KOPT-K1 (cell line): ENCODE data around the gene SNAP47.
"Not testable (repeated sequence)": the region's sequence is repeated elsewhere in the genome, so short reads cannot be mapped to it uniquely, and the experiment has no call there.

Experiments used
- H3K27ac ChIP-seq: fragments of 200-600 bp; sonication (generic); 2 replicates; pipeline ENCODE4 v1.5.1; 2016; ENCODE audit warnings: antibody characterized with exemption, mild to moderate bottlenecking, low read depth, low read length; ENCODE audit not compliant: poor library complexity, severe bottlenecking
- H3K36me3 ChIP-seq: fragments of 200-600 bp; sonication (generic); 2 replicates; pipeline ENCODE4 v1.5.1; 2017; ENCODE audit warnings: antibody characterized with exemption, mild to moderate bottlenecking, low read length, moderate library complexity; ENCODE audit not compliant: insufficient read depth
- H3K9me3 ChIP-seq: fragments of 200-600 bp; sonication (generic); 2 replicates; pipeline ENCODE4 v1.5.1; 2017; ENCODE audit warnings: antibody characterized with exemption, low read length, mild to moderate bottlenecking; ENCODE audit not compliant: insufficient read depth, poor library complexity, severe bottlenecking

SNAP47 gene, protein sequence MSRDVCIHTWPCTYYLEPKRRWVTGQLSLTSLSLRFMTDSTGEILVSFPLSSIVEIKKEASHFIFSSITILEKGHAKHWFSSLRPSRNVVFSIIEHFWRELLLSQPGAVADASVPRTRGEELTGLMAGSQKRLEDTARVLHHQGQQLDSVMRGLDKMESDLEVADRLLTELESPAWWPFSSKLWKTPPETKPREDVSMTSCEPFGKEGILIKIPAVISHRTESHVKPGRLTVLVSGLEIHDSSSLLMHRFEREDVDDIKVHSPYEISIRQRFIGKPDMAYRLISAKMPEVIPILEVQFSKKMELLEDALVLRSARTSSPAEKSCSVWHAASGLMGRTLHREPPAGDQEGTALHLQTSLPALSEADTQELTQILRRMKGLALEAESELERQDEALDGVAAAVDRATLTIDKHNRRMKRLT

DNA sequence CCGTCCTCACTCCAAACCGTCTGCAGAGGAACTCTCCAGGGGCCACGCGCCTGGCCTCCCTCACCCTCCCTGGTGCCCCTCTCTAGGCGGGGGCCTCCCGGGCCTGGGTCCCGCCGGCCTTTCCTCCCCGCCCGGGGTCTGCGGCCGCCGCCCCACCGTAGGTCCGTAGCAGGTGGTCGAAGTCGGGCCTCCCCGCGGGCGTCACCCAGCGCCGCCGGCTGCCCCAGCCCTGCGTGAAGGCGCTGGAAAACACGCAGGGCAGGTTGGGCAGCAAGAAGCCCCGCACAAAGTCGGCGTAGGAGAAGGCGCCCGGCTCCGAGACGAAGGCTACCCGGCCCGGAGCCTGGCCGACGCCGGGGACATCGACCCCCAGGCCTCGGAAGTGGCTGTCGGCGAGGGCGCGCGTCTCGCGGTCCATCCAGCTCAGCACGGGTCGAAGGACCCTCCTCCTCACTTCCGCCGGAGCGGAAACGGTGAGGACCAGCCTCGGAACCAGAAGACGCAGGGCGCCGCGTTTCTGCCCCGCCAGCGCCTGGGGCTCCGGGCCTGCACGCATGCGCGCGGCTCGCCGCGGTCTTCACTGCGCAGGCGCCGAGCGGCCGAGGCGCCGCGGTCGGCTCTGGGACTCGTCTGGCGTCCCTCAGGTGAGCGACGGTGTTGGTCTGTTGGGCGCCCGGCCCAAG lies at the start of gene SNAP47, which contains the start of gene JMJD4:
Gene SNAP47, plus strand, starts transcription at position 580 of the 683 bp plus-strand sequence. CDS start 12,302 bp downstream, outside the sequence.
Gene JMJD4, minus strand, starts transcription at position 447 of the 683 bp plus-strand sequence. Its CDS starts 29 bp downstream, at position 418.
- Histone ChIP-seq H3K27ac (peak within 1 kb of the TSS; percentile 73), H3K36me3 (peaks cover 39% of the 10 kb centered on the region), H3K9me3 (no peaks in the 10 kb centered on the region)

DNA sequence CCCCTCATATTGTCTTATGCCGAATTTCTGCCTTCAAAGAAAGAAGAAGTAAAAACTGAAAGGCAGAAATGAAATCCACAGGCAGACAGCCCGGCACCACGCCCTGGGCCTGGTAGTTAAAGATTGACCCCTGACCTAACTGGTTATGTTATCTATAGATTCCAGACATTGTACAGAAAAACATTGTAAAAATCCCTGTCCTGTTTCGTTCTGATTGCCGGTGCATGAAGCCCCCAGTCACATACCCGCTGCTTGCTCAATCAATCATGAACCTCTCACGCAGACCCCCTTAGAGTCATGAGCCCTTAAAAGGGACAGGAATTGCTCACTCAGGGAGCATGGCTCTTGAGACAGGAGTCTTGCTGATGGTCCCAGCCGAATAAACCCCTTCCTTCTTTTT lies 49.4 kb upstream of the SNAP47 start:
- Histone ChIP-seq H3K9me3 (peaks cover 15% of the 10 kb centered on the region), H3K27ac (no peak overlapping the region), H3K36me3 (no peaks in the 10 kb centered on the region)

DNA sequence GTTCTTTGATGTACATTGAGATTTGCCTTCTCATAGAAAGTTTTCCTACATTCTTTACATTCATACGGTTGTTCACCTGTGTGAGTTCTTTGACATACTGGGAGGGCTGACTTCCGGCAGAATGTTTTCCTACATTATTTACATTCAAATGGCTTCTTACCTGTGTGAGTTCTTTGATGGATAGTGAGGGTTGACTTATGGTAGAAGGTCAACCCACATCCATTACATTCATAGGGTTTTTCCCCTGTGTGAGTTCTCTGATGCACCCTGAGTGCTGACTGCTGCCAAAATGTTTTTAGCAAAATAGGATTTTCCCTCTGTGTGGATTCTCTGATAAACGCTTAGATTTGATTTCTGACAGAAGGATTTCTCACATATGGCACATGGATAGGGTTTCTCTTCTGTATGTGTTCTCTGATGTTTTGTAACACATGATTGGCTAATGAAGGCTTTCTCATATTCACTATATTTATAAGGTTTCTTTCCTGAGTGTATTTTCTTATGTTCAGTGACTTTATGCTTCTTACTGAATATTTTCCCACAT lies 37.8 kb upstream of the SNAP47 start:
- no peak overlapping the region for H3K27ac ChIP-seq
- H3K36me3 ChIP-seq = no peaks in the 10 kb centered on the region

DNA sequence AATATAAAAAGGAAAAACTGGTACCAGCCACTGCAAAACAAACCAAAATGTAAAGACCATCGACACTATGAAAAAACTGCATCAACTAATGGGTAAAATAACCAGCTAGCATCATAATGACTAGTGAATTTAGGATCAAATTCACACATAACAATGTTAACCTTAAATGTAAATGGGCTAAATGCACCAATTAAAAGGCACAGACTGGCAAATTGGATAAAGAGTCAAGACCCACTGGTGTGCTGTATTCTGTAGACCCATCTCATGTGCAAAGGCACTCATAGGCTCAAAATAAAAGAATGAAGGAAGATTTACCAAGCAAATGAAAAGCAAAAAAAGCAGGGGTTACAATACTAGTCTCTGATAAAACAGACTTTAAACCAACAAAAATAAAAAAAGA lies 33.6 kb upstream of the SNAP47 start:
- H3K9me3 ChIP-seq = peaks cover 24% of the 10 kb centered on the region
- H3K36me3 ChIP-seq, H3K27ac ChIP-seq: not testable (repeated sequence)

More for the DNA sequence above, 37.8 kb upstream of the SNAP47 start:
- H3K9me3 ChIP-seq = peaks cover 25% of the 10 kb centered on the region

DNA sequence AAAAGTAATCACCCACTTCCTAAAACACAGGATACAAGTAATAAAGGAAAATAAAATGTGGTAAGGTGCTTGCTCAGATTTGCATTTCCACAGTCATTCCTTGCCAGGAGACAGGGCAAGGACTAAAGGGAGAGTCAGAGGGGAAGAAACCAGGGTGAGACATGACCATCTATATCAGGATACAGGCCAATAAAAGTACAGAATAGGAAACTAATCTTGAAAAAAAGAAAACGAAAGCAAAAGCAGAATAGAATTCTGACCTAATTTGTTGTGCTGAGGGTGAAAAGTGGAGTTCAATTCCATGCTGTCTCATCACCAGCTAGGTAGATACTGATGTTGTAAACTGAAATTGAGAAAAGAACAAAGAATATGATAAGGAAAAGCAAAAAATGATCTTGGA lies 27.4 kb upstream of the SNAP47 start:
- no peak overlapping the region for H3K27ac ChIP-seq
- no peaks in the 10 kb centered on the region for H3K36me3 ChIP-seq
- H3K9me3 ChIP-seq = peaks cover 5% of the 10 kb centered on the region

DNA sequence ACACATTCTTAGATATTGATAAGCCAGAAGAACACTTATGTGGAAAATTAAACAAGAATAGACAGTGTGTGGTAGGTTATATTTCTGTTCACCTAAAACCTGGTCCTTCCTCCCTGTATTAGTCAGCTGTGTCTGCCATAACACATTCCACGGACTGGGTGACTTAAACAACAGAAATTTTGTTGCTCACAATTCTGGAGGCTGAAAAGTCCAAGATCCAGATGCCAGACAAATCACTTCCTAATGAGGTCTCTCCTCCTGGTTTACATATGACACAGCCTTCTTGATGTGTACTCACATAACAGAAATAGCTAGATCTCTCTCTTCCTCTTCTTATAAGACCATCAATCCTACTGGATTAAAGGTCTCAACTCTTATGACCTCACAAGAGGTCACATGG lies 25.8 kb upstream of the SNAP47 start:
- Histone ChIP-seq H3K36me3 (no peaks in the 10 kb centered on the region), H3K27ac (no peak overlapping the region), H3K9me3 (peaks cover 13% of the 10 kb centered on the region)

DNA sequence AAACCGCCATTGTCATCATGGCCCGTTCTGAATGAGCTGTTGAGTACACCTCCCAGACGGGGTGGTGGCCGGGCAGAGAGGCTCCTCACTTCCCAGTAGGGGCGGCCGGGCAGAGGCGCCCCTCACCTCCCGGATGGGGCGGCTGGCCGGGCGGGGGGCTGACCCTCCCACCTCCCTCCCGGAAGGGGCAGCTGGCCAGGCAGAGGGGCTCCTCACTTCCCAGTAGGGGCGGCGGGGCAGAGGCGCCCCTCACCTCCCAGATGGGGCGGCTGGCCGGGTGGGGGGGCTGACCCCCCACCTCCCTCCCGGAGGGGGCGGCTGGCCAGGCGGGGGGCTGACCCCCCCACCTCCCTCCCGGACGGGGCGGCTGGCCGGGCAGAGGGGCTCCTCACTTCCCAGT lies 24.8 kb upstream of the SNAP47 start:
- peaks cover 18% of the 10 kb centered on the region for H3K9me3 ChIP-seq
- H3K27ac ChIP-seq, H3K36me3 ChIP-seq: not testable (repeated sequence)

DNA sequence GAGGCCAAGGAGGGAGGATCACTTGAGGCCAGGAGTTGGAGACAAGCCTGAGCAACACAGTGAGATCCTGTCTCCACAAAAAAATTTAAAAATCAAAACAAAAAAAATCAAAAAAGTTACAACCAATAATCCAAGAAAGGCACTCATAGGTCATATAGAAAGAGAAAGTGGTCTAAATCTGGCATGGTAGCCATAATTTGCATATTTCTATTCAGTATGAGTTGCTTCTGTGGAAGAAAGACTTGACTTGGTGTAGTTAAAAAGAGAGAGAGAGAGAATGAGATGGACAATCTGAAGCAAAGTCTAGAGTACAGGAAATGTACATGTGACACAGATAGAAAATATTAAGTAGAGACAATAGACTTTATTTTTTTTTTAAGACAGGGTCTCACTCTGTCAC lies 22.6 kb upstream of the SNAP47 start:
- H3K9me3 ChIP-seq = peaks cover 18% of the 10 kb centered on the region
- H3K27ac ChIP-seq = no peak overlapping the region
- no peaks in the 10 kb centered on the region for H3K36me3 ChIP-seq

DNA sequence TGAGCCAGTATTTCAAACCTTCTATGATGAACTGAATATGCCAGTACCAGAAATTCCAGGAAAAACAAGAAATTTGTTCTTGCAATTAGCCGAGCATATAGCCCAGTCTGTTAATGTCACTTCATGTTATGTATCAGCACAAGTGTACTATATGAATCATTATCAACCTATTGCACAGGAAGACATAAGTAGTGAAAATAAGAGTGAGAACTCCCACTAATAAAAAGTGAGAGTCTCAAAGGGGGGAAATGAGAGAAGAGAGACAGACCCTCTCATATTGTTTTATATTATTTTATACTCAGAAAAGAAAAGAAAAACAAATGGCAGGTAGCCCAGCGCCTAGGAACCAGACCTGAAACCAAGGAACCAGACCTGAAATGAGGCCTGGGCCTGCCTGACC lies 16.3 kb upstream of the SNAP47 start:
- no peak overlapping the region for H3K27ac ChIP-seq
- H3K9me3 ChIP-seq = peaks cover 65% of the 10 kb centered on the region
- no peaks in the 10 kb centered on the region for H3K36me3 ChIP-seq

DNA sequence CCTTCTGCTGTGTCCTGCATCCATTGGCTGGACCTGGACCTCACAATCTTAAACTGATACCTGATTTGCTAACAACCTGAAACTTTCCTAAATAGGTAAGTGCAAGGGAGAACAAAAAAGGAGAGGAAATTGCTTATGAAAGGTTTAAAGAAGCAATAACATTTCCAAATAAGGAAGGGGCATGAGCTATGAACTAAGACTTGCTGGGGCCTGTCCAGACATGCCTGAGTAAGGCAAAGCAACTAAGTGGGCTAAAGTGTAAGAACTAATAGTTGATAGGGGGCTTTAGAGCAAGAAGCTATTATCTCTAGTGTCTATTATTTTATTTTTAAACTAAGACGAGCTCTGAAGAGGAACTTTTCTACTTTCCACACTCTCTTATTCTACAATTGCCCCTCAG lies 11.8 kb upstream of the SNAP47 start:
- Histone ChIP-seq H3K27ac (no peak overlapping the region), H3K36me3 (no peaks in the 10 kb centered on the region), H3K9me3 (peaks cover 52% of the 10 kb centered on the region)

DNA sequence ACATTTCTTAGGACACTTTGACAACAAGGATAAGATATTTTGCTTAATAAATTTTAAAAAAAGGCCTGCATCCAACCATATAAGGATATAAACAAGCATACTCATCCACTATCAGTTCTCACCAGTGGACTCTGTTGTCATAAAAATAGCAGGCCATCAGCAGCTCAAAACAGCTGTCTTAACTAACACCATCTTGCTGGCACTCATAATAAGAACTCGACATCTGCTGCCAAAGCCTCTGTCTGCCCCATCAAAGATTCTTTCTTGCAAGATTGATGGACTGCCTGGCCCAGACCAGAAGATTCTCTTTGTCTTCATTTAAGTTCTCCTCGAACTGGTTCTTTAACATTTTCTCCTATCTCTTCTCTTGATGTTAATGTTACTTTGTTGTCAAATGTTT lies 10.2 kb upstream of the SNAP47 start:
- Histone ChIP-seq H3K36me3 (no peaks in the 10 kb centered on the region), H3K9me3 (peaks cover 37% of the 10 kb centered on the region), H3K27ac (no peak overlapping the region)

DNA sequence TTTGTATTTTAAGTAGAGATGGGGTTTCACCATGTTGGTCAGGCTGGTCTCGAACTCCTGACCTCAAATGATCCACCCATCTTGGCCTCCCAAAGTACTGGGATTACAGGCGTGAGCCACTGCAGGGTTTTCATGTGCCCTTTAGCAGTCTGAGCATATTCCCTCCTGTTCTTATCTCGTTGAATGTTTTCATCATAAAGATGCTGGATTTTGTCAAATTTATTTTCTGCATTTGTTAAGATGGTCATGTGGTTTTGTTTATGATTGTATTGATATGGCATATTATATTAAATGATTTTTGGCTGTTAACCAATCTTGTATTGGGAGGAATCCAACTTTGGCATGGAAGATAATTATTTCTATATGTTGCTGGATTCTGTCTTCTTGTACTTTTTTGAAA lies 8.9 kb upstream of the SNAP47 start:
- H3K9me3 ChIP-seq = peaks cover 24% of the 10 kb centered on the region
- H3K27ac ChIP-seq = no peak overlapping the region
- H3K36me3 ChIP-seq = peaks cover 8% of the 10 kb centered on the region

DNA sequence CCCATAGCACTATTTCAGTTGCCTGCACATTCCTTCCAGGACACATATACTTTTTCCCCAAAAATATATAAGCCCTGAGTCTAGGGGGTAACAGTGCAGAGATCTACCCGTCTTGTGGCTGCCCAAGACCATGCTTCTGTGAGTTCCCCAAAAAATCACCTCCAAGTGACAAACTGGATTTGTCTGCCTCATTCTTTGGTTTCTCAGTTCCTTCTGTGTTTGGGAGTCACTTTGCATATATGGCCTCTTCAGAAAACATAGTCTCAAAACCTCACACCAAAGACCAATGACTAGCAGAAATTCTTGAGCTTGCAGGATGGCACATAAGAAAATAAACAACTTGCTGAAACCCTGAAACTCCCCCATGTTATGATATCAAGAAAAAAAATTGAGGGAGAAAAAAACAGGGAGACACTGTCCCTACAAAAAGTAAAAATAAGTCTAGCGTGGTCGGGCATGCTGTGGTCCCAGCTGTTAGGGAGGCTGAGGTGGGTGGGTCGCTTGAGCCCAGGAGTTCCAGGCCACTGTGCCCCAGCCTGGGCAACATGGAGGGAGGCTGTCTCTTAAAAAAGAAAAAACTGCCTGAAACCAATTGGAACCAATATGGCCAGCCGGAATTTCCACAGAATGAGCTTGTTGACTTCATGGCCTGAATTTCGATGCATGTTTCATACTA lies 8.2 kb upstream of the SNAP47 start:
- H3K36me3 ChIP-seq = peaks cover 16% of the 10 kb centered on the region
- H3K27ac ChIP-seq = no peak overlapping the region
- peaks cover 17% of the 10 kb centered on the region for H3K9me3 ChIP-seq

DNA sequence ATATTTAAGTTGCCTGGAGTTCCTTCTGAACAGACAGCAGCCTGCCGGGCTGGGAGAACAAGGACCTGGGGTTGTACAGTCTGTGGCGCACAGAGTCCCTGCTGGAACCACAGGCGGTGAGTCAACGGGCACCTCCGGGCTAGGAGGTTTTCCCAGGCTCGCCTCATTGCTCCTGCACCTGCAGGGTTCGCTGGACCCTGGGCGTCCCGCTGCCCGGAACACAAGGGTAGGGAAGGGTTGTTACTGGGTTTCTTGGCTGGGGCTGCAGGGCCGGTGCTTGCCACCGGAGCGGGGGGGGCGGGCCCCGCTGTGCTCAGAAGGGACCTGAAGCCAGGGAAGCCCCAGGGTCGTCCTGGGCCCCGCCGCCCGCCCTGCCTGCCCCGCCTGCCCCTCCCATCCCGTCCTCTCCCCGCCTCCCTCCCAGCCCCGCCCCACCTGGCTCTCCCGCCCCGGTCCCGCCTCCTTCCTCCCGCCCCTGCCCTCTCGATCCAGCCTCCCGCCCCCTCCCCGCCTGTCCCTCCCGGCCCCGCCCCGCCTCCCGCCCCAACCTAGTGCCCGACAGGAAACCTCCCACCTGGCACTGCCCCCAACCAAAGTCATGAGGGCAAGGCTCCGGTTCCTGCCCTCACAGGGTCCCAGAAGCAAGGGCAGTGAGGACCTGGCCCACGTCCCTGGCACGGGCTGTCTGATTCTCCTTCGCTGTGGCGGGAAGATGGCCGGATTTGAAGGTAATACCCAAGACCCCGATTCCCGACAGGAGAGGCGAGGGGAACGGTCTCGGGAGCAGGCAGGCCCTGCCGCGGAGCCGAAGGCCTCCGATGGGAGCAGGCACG lies 7.0 kb upstream of the SNAP47 start:
- H3K9me3 ChIP-seq = peaks cover 4% of the 10 kb centered on the region
- H3K27ac ChIP-seq = no peak overlapping the region
- H3K36me3 ChIP-seq = peaks cover 28% of the 10 kb centered on the region
